HG03342 (cell line): ENCODE measurements around the gene SOCS2.
"Not testable (repeated sequence)": the region's sequence is repeated elsewhere in the genome, so short reads cannot be mapped to it uniquely, and the experiment has no call there.

Source experiments
- ATAC-seq: cut with Tn5 transposase; IDR thresholded peaks from one replicate; pipeline ENCODE4 v1.9.1; 2021; ENCODE audit warnings: mild to moderate bottlenecking, moderate library complexity; ENCODE audit not compliant: unreplicated experiment

Gene SOCS2

DNA sequence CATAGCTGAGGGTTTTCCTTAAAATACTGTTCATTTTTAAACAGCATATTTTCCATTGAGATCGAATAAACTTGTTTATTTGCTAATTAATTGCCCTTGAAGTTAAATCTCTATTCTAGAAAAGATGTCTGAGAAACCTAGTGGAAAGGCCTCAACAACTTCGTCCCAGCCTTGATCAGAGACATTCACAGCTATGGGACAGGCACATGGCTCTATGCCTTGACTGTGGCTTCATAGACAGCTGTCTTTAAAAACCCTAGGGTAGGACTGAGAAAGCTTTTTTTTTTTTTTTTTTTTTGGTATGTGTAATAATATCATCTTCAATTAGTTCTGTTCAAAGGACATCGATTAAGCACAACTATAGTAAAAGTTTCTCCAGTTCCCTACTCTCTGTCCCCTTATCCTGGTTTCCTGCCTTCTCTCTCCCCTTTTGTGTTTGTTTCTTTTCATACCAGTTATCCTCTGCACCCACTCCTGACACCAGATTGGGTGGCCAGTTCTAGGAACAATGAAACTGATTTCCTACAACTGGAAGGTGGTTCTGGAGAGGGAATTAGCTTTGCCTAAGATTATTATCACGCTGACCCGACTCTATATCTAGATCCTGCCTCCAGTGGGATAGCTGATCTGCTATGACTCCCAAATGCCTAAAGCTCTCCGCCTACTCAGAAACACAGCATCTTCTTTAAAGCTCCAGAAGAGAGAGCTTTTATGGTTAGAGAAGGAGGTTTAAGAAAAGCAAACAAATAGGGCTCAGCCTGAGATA, 20.3 kb downstream of the SOCS2 start:
- ATAC-seq: no peak

DNA sequence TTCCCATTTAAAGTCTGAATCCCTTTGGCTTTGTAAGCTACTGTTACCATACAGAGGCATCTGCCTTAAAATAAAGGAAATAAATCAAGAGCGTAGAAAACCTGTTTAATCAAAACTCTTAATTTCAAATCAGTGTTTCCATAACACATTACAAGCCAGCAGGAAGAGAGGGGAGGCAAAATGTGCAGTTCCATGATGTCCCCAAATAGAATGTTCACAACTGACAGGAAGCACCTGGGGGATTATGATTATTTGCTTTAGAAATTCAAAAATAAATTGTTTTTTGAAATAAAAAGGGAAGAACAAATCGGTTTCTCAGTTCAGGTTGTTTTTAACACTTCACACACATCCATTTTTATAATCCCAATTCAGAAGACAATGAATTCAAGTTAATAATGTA, 21.4 kb downstream of the SOCS2 start:
- ATAC-seq: no peak

DNA sequence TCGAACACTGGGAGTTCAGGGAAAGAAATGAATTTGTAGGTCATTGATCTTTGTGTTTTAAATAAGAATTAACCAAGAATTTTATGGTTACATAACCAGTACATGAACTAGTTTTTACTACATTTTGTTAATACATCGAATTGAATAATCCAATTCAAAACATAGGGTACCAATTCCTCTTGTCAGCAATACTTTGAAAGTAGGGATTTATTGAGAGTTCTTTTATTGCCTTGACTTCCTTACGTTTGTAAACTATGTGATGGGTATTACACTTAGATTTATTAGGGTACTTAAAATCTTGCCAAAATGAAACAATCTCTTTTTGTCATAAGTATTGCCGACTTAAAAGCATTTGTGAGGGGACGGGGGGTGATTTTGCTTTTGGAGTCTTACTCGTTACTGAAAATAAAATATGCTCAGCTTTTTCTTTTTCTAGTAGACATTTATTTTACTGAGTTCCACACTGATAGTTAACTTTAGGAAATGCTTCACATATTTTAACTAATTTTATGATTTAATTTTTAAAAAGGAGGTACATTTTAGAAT, 22.4 kb downstream of the SOCS2 start:
- no peak for ATAC-seq

DNA sequence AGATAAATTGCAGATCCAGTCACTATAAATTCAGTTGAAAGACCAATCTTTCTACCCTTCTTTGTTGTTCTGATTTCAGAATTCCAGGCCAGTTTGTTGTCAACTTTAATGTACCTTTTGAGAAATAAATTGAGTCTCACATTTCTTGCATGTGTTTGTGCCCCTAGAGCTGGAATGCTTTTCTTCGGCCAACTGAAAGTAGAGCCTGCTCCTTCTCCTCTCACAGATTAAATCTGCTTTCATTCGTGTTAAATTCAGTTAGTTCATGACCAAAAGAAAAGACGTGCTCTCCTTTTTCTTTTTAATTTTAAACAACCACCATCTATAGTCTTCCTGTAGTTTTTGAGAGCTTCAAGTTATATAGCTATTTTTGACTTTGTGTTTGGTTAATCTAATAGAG, 22.9 kb downstream of the SOCS2 start:
- ATAC-seq: no peak

DNA sequence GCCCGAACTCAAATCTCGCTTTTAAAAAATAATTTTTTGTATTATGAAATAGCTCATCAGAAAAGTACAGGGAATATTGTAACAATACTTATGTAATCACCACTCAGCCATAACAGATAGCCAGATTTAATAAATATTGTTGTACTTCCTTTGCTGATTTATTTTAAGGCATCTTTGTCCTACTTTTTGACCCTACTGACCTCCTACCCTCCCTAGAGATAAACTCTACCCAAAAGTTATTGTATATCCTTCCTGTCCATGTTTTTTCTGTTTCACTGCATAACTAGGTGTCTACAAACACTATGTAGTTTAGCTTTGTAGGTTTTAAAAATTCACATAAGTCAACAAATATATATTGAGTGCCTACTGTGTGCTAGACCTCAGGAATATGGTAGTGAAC, 25.1 kb downstream of the SOCS2 start:
- ATAC-seq: no peak

DNA sequence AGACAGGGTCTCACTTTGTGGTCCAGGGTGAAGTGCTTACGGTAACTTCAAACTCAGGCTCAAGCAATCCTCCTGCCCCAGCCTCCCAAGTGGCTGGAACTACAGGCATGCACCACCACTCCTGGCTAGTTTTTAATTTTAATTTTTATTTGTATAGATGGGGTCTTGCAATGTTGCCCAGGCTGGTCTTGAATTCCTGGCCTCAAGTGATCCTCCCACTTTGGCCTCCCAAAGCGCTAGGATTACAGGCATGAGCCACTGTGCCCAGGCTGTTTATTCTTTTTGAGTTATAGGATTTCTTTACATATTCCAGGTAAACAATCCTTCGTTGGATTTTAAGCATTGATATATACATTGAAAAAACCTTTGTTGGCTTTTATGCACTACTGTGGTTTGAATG, 26.7 kb downstream of the SOCS2 start:
- ATAC-seq: no peak

DNA sequence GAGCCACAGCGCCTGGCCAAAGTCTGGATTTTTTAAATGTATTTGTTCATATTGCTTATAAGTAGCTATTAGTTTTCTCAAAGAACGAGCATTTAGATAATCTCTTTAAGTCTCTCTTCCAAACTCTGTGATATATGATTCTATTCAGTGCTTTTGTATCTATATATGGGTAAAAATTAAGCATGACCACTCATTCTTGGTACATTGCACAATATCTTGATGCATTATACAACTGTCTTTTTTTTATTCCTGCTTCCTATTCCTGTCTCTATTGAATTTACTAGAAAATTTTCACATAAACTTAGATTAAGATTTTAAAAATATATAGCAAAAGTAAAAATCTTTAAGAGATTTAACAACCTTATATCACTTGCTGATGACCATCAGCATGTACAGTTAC, 29.1 kb downstream of the SOCS2 start:
- no peak for ATAC-seq

DNA sequence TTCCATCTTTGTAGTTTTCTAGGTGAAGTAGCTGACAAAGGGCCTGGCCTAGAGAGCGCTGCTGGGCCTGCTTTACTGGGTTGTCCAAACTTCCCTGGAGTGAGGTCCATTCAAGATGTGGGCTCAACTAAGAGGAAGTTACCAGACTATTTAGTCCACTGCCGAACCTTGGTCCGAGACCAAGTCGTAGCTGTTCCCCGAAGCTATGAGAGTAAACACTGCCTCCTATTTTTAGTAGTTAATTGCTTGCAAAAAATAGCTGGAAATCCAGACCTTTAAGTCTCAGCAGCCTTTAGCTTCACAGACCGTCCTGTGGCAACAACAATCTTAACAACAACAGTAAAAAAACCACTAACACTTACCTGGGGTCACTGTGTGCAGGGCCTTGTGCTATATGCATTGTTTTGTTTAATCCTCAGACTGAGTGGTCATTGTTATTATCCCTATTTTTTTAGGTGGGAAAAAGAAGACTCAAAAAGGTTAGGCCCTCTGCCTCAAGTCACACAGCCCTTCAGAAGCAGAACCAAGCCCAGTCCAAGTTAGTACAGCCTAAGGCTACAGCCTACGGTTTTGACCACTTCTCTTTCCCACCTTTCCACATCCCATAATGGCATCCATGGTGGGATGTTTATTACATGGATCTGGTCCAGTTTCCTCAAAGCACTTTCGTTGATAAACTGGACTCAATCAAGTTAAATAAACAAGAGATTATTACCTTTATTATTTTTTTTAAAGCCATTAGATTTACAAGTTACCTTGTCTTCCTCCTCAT, 30.6 kb downstream of the SOCS2 start:
- no peak for ATAC-seq

DNA sequence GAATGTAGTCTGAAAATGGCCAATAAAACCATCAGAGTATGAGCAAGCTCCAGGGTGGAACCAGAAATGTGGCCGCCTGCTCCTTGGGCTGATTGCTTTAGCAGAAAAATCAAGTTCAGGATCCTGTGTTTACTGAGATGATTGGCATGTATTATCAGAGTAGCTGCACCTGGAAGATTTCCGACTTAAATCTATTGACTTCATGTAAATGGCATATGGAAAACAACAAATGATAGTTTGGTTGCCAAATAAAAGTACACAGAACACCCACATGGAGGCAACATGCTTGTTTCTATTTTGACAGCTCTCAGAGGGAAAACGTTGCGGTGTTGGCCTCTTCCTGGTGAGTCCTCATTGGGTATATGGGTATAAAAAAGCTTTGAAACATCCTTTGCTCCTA, 31.3 kb downstream of the SOCS2 start:
- ATAC-seq: no peak

DNA sequence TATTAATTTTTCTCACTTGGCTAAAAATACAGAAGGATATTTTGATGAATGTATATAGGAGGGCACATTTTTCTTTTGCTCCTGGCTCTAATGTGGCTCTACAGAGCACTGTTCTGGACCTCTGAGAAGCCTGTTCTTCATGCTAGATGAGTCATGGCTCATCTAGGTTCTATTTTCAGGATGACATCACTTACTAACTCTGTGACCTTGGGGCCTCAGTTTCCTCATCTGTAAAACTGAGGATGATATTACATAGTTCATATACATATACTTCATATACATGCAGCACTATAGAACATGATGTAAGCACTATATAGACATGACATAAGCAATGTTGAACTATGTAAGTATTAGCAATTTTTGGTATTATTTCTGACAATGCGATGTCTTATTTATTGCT, 35.8 kb downstream of the SOCS2 start:
- ATAC-seq: no peak

DNA sequence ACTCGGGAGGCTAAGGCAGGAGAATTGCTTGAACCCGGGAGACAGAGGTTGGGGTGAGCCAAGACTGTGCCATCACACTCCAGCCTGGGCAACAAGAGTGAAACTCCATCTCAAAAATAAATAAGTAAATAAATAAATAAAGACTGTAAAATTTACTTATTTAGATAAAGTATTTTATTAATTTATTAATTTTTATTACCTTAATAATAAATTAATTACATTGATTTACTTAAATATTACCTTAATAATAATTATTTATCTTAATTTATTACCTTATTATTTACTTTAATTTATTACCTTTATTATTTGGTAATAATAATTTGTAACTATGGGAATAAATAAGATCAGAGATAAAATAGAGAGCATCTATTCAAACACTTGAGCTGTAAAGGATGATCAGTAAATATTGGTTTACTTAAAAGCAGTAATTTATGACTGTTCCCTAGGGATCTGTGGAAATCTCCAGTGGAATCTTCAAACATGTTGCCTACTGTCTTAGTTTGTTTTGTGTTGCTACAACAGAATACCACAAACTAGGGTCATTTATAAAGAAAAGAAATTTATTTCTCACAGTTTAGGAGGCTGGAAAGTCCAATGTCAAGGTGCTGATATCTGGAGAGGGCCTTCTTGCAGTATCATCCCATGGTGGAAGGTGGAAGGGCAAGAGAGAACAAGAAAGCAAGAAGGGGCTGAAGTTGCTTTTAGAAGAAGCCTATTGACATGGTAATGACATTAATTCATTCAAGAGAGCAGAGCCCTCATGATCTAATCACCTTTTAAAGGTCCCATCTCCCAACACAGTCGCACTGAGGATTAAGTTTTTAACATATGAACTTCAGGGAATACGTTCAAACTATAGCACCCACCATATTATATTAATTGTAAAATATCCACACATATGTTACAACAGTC, 37.1 kb downstream of the SOCS2 start:
- no peak for ATAC-seq

DNA sequence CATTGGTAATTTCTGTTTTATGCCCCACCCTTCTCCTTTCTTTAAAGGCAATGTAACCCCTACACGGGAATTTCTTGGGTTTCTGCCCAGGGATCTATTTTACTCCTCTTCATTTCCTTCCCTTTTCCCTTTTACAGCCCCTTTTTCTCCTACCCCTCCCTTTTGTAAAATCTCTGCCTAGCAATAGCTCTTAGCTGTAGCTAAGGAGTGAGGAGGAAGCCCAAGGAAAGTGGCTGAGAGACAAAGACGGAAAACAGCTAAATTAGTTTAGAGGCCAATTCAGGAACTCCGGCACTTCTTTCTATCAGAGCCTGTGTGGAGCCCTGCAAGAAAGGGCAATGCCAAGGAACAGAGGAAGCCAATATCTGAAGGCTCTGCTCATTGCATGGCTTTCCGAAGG, 40.3 kb downstream of the SOCS2 start:
- ATAC-seq: no peak

DNA sequence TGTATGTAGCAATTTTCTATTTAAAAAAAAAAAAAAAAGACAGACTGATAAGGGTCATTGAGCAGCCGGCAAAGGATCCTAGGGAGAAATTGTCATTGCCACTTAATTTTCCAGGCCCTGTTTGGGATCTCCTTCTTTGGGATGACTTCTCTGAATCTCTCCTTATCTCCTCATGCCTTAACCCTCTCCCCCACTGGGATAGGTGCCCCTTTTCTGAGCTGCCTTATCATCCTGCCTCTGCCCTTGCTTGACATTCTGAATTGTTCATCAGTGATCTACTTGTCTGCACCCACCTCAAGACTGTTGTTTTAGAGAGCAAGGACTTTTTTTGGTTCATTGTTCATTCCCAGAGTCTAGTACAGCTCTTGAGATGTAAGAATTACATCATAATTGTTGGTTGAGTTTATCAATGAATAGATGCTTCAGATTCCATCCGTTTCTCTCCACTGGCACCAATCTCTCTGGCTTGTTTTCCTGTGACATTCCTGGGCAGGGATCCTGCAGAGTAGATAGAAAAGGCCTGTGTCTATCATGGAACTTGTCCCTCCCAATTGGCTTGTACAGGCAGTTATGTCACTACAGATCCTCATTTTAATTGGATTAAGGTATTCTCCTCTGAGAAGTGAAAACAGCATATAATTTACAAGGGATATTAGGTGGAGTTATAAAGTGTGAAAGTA, 42.6 kb downstream of the SOCS2 start:
- ATAC-seq: no peak

DNA sequence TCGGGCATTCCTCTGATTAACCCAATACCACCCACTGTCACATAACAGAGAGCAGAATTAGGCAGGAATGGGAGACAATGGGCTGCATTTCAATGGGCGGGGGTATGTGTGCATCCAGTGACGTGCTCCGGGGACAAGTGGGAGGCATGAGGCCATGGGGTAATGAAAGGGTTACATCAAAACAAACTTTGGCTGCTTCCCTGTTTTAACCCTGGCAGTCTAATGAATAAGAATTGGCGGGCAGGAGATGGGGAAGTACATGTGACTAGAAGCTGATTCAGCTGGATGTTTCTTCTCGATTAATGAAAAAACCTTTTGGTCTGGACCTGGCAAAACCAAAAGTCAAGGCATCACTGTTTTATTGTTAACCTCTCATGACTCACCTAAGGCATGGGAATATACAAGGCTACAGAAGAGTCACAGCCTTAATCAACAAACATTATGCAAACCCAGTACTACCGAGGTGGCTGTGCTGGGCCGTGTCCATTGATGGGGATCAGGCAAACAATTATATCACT, 44.2 kb downstream of the SOCS2 start:
- ATAC-seq: no peak

DNA sequence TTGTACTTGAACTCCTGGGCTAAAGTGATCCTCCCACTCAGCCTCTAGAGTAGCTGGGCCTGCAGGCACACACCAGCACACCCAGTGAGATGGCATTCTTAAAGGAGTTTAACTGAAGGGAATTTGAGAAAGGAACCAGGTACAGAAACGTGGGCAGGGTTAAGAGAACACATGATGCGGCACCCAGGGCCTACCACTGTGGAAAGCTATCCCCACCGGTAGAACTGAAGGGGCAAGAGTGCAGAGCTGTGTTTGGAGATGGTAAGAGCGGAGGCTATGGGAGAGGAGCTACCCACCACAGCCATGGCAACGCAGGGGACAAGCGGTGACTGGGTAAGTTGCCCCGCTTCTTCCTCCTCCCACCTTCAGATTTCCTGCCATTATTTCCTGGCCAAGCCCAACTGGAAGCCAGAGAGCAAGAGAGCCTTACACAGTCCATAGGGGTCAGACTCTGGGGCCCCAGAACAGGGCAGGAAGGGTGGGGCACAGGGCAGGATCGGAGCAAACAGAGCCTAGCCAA, 46.5 kb downstream of the SOCS2 start:
- ATAC-seq: no peak

DNA sequence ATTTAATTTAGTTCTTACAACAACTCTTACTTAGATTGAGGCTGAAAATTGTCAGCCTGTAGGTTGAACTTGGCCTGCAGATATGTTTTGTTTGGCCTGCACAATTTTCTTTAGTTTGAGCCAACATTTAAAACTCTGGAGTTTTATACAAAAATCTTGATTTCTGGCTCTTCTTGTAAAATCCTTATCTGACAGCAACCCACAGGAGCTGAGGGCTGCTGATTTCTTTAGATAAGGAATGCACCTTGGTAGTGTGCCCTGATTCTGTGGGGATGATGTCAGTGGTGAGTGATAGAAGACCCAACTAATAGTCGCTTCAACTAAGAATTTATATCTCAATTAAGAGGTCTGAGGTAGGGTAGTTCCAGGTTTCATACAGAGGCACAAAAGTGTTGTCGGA, 49.5 kb downstream of the SOCS2 start:
- ATAC-seq: no peak

DNA sequence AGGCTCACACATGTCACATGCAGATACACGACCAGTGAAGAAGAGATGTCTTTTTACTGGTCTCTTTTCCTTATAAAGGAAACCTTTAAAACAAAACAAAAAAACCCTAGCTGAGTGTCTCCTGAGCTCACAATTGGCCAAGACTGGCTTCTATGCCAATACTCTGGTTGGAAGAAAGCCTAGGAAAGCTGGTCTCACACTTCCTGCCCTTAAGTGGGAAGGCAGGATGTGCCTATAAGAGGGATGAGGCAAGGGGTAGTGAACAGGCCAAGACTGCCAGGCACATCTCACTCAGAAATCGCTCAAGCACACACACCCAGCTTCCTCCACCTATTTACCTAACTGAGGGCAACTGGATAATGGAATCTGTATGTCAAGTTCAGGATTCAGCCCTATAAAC, 50.0 kb downstream of the SOCS2 start:
- no peak for ATAC-seq

DNA sequence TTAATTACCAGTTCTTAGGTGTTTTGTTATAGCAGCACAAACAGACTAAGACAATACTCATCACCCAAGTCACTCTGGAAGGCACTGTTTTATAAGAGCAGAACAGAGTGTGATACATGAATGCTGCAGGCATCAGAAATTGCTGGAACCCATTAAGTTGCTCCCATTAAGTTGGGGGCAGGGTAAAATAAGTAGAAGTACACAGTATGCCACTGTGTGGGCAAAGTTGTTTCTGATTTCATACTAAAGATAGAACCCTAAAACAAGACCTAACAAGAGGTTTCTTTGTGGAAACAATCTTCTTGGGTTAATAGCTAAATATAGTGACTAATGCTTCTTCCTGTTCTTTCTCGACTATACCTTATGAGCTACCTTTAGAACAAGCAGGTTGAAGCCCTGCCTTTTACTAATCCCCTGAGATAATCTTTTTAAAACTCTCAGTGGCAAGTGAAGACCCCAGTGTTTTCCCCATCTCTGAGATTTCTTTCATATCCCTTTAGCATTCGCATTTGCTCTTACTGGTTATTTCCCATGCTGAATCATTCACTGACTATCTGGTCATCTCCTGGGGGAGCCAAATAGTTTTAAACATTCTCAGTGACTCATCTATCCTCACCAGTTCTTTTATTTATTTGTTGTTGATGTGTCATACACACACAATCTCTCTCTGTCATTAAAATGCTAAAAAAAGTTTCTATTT, 52.3 kb downstream of the SOCS2 start:
- peak; percentile 74 for ATAC-seq

DNA sequence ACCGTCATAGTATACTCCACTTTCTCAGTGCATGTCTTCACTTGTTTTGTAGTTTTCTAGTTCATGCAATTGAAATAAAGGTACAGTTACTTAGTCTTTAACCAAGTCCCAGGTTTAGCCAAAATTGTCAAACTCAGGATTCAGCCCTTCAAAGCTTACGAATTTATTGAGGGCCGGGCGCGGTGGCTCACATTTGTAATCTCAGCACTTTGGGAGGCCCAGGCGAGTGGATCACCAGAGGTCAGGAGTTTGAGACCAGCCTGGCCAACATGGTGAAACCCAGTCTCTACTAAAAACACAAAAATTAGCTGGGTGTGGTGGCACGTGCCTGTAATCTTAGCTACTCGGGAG, 52.8 kb downstream of the SOCS2 start:
- ATAC-seq: not testable (repeated sequence)

DNA sequence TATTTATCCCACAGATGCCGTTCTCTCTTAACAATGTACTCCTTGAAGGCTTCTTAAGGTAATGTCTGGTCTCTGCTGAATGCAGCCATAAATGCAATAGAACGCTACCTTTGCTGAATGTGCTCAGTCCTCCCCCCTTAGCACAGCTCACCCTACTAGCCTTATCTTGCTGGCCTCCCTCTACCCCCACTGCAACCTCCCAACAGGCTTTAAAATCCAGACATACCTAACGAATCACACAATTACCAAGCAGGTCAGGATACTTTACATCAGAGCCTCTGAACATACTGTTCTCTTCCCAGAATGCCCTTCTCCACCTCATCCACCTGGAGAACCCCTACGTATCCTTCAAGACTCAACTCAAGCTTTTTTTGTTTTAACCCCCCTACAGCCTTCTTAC, 53.7 kb downstream of the SOCS2 start:
- no peak for ATAC-seq
